CD4-positive, alpha-beta T cell treated with Interferon gamma for 1 hour (primary cell): ENCODE measurements around the gene EPN1.
A peak's percentile ranks its signal among the peaks of the same experiment; 100 is the strongest.

ENCODE experiments used
- DNase-seq: peaks from one replicate; pipeline ENCODE4 v3.0.0-alpha.2; 2020

EPN1 gene

DNA sequence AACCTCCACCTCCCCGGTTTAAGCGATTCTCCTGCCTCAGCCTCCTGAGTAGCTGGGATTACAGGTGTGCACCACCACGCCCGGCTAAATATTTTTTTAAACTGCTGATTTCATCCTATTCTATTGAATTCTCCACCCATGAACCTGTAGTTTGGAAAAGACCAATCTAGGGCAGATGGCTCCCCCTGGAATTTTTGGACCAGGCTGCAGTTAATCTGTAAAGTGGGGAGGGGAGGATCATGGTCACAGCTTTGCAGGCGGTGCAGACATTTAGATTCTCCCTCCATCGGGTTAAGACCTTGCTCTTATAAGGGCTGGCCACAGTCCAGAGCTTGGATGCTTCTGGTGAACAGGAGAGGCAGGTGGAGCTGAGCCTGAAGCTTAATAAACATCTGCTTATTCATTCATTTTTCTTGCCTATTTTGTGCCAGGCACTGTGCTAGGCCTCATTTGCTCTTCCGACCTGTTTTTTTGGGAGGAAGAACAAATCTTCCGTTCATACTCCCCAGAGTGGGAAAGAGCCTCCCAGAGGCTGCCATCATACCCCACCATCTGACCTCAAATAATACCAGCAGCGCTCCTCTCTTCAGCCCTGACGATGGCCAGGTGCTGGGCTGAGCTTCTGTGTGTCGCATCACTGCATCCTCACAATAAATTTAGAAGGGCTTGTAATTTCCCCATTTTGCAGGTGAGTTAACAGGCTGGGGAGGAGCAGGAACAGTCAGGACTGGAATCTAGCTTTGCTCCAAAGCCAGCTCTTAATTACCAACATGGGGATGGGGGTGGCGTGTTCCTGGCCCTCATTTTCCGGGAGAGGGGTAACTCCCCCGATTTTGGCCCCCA is 27.9 kb upstream of the EPN1 start:
- DNase-seq = no peak

- DNase-seq = peak; percentile 47
These were observed 27.1 kb upstream of the EPN1 start, which contains the start of gene CCDC106 for GRCh38 chr19:55647732-55648584. CCDC106 (plus strand) TSS chr19:55648212; CDS start chr19:55649047, 835 bp downstream.

GRCh38 chr19:55648585-55649267 is 26.3 kb upstream of the EPN1 start:
- DNase-seq = no peak

DNA sequence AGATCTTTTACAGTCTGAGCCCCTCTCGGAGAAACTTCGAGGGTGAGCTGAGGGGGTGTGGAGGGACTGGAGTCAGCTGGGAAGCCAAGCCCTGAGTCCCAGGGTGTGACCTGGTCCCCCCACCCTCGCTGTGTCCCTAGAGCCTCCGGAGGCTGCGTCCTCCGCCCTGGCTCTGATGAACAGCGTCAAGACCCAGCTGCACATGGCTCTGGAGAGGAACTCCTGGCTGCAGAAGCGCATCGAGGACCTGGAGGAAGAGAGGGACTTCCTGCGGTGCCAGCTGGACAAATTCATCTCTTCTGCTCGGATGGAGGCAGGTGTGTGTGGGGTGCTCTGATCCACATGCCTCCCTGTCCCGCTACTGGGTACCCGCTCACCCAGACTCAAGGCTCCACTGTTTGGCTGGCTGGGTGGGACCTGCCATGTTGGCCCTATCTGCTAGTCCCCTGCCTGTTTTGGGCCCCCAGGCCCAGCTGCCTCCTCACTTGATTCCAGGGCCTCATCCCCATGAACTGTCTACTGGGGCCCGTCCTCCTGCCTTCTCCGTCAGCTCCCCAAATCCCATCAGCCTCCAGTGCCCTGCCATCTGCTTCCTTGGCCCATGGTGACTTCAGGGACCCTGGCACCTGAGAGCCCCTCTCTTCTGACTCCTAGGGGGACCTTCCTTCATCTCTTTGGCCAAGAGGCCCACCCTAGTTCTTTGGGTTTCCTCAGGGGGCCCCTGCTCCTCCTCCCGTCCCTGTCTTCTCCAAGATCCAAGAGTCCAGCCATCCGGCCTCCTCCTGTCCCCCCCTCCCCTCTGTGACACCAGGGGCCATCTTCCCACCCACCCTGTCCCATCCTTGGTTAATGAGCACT is 25.5 kb upstream of the EPN1 start:
- no peak for DNase-seq

- DNase-seq = no peak
These were observed 24.9 kb upstream of the EPN1 start for GRCh38 chr19:55650126-55650557.

DNA sequence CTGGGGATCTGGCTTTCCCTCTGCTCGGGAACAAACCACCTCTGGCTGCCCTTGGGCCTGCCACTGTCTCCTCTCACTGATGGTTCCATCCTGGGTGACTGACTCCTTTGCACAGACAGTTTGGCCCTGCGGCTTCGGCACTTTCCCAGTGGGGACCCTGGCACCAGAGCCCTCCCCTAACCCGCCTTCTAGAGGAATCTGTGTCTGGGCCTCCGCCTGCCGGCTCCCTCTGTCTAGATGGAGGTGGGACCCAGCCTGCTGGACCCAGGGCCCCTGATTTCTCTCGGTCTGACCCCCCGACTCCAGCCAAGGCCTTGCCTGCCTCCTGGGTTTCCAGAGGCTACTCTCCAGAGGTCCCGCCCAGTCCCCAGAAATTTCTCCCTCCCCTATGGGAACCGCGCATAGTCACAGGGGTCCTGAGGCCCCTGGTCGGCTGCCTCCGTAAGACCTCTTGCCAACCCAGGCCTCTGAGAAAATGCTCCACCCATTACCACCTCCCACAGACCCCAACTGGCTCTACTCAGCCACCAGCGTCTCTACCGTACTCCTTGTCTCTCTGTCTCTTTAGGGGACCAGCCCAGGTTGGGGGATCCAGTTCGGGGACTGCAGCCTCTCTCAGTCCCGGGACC is 24.3 kb upstream of the EPN1 start:
- no peak for DNase-seq

- no peak for DNase-seq
These were observed 23.8 kb upstream of the EPN1 start for GRCh38 chr19:55651236-55651635.

DNA sequence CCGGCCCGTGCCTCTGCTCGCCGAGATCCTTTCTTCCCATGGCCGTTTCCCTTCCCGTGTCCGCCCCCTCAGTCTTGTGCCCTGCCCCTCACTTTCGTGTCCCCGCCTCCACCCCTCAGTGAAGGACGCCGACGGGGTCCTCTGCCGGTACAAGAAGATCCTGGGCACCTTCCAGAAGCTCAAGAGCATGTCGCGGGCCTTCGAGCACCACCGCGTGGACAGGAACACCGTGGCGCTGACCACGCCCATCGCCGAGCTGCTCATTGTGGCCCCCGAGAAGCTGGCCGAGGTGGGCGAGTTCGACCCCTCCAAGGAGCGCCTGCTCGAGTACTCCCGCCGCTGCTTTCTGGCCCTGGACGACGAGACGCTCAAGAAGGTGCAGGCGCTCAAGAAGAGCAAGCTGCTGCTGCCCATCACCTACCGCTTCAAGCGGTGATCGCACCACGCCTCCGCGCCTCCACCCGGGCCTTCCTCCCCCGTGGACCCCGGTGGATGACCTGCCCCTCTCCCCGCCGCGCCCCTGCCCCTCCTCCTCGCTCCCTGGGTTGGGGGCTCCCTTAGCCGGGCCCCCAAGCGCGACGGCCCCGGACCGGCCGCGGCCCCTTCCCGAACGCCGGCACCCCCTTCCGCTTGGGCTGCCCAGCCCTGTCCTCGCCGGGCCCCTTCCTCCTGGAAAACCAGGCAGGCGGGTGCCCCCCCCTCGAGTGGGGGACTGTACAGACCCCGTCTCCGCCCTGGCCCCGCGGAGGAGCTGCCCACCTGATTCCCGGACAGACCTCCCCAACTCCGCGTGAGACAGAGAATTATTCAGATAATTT is 22.5 kb upstream of the EPN1 start:
- no peak for DNase-seq

DNA sequence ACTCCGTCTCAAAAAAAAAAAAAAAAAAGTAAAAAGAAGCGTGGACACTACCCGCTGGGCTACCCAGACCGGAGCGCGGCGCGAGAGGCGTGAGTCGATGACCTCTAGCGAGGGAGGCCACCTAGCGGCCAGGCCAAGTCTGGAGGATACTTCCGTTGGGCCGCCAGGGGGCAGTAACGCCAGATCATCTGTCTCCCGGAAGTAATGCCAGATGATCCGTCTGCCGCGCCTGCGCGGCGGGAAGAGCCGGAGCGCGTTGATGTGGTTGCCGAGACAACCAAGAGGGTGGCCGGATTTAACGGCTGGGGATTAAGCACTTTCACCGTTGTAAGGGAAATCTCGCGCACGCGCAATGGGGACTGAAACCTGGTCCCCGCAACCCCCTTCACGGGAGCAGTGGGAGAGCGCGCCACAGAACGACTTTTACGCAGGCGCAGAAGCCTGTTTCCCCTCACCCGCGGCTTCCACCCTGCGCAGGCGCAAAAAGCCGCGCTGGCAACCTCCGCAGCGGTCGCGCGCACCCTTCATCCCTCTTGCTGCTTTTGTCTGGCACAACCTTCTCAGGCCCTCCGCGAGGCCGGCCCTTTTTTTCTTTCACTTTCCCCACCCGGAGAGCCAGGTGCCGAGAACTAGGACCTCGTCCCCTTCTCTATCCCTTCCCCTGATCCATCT is 21.2 kb upstream of the EPN1 start:
- DNase-seq = peak; percentile 99

DNA sequence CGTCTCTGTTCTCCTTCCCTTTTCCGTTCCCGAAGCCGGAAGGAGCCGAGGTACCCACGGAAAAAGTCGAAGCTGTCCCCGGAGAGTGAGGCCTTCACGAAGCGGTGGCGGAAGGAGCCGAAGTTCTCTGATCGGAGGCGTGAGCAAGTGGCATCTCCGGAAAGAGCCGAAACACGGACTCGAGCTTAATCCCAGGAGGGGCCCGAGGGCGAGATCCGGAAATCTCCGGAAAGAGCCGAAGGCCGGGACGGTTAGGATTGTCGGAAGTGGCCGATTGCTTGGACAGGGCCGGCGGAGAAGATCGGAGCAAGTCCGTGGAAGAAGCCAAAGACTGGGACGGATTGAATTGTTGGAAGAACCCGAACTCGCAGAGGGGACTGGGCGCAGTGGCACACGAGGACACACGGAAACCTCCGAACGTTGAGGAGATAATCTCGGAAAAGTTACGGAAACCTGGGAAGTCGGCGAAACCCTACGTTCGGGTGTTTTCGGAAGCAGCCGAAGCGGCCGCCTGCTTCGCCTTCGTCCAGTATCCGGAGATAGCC is 20.6 kb upstream of the EPN1 start:
- peak; percentile 99 for DNase-seq

GRCh38 chr19:55654868-55655647 is 20.0 kb upstream of the EPN1 start, which contains the start of gene U2AF2:
U2AF2 (plus strand) TSS chr19:55655035; CDS start chr19:55655105, 70 bp downstream.
- DNase-seq = peak; percentile 95

- DNase-seq = no peak
These were observed 19.4 kb upstream of the EPN1 start for GRCh38 chr19:55655648-55656040.

GRCh38 chr19:55656552-55656951 is 18.5 kb upstream of the EPN1 start:
- no peak for DNase-seq

GRCh38 chr19:55656988-55657747 is 17.9 kb upstream of the EPN1 start:
- DNase-seq = no peak

GRCh38 chr19:55658846-55659459 is 16.1 kb upstream of the EPN1 start:
- no peak for DNase-seq

GRCh38 chr19:55659822-55660221 is 15.2 kb upstream of the EPN1 start:
- DNase-seq = no peak

DNA sequence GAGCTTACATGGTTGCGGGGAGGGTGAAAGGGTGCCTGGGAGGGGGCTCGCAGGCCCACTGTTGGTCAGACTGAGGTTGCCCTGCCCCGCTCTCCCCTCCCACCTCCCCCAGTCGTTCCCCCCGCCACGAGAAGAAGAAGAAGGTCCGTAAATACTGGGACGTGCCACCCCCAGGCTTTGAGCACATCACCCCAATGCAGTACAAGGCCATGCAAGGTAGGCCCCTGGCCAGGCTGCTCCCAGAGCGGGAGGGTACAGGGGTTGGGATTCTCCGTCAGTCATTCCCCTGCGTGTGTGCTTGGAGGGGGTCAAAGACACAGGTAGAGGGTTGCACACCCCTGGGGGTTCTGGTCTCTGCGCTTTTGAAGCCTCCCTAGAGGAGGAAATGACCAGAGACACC is 14.6 kb upstream of the EPN1 start:
- no peak for DNase-seq

DNA sequence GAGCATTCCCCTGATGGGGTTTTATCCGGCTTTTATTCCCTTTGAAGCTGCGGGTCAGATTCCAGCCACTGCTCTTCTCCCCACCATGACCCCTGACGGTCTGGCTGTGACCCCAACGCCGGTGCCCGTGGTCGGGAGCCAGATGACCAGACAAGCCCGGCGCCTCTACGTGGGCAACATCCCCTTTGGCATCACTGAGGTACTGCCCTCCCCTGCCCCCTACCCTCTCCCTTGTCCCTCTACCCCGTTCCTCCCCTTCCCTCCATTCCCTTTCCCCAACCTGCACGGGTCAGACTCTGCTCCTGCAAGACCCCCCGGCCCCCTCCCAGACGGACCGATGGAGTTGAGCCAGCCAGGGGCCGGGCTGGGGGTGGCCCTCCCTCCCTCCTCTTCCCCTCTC is 14.0 kb upstream of the EPN1 start:
- no peak for DNase-seq
